ENCODE measurements around the gene PABPN1L.

DNA sequence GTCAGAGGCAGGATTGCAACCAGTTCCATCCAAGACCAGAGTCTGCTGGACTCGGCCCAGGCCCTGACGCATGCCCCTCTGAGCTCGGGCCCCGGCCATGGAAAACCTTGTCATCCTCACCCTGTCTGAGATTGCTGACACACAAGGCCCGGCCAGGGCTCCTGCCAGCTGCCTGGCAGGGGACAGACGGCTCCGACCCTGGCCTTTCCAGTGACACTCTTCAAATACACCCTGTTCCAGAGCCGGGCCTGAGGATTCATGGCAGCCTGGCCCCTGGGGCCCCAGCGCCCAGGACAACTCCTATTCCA, 3.2 kb upstream of the PABPN1L start:
- TF ChIP-seq CTCF (conservative IDR thresholded peaks at IDR 0.05), result no peak
- TF ChIP-seq ZFX (IDR thresholded peaks at IDR 0.05), result no peak

Measured in C4-2B (cell line).